Panc1 (cell line): Measurements from ENCODE around the gene LITAF. TPM values are rescaled to one million over a fixed set of nuclear protein-coding genes. Genes with fewer than 3 reads are reported as not detected.

ENCODE experiments used
- ATAC-seq: fragments of 200-7000 bp; cut with Tn5 transposase; 2 replicates; pipeline ENCODE4 v1.9.1; 2020; ENCODE audit warnings: mild to moderate bottlenecking, moderate library complexity
- BruUV-seq: library from RNA; stranded (reverse); fragments of 400-500 nt; replicated peaks from 2 replicates; lab custom pipeline; 2021; lab: Mats Ljungman, UMichigan
- CTCF ChIA-PET: fragments of 300-600 bp; sonication (Branson Sonifier 250); formaldehyde crosslinking; loops from one replicate; lab custom pipeline; 2022; ENCODE audit warnings: antibody characterized with exemption; lab: Charles Lee
- POLR2A ChIA-PET: fragments of 300-600 bp; sonication (Branson Sonifier 250); formaldehyde crosslinking; loops from one replicate; lab custom pipeline; 2022; ENCODE audit warnings: antibody characterized with exemption; lab: Charles Lee
- DNase-seq: peaks from one replicate; pipeline ENCODE4 v3.0.0-alpha.2; 2010; ENCODE audit warnings: low read depth, low spot score
- H3K27ac ChIP-seq: 2 replicates; pipeline ENCODE4 v1.5.1; 2011; ENCODE audit warnings: mild to moderate bottlenecking, low read length, inconsistent platforms
- H3K27me3 ChIP-seq: fragments of 200-500 bp; sonication (Bioruptor generic); 2 replicates; pipeline ENCODE4 v1.6.0; 2014; ENCODE audit warnings: low read length, inconsistent platforms; ENCODE audit not compliant: control insufficient read depth, insufficient read depth
- H3K36me3 ChIP-seq: fragments of 200-500 bp; sonication (Bioruptor generic); 2 replicates; pipeline ENCODE4 v1.5.1; 2014; ENCODE audit warnings: inconsistent platforms, mild to moderate bottlenecking, low read length, moderate library complexity; ENCODE audit not compliant: control insufficient read depth, insufficient read depth
- H3K4me1 ChIP-seq: 2 replicates; pipeline ENCODE4 v1.5.1; 2011; ENCODE audit warnings: inconsistent platforms, mild to moderate bottlenecking, low read length, moderate library complexity; ENCODE audit not compliant: control insufficient read depth, insufficient read depth
- H3K4me3 ChIP-seq, 2 experiments: 2 replicates each; pipeline ENCODE4 v1.5.1; 2011 to 2012; ENCODE audit warnings: low read depth in 2 of 2, low read length in 2 of 2, mild to moderate bottlenecking in 2 of 2, inconsistent platforms in 1 of 2, moderate library complexity in 1 of 2
- H3K9me3 ChIP-seq: fragments of 200-500 bp; sonication (Bioruptor generic); 2 replicates; pipeline ENCODE4 v1.5.1; 2014; ENCODE audit warnings: low read depth, mild to moderate bottlenecking, inconsistent platforms, low read length, moderate library complexity; ENCODE audit not compliant: control insufficient read depth, insufficient read depth
- POLR2AphosphoS5 ChIP-seq: IDR thresholded peaks from 2 replicates; pipeline ENCODE4 v1.6.1; 2012; ENCODE audit warnings: mild to moderate bottlenecking, low read depth, low read length, moderate library complexity
- SIN3A ChIP-seq: IDR thresholded peaks from 2 replicates; pipeline ENCODE4 v1.6.1; 2012; ENCODE audit warnings: low read depth, mild to moderate bottlenecking, low read length, moderate library complexity, borderline replicate concordance; ENCODE audit not compliant: insufficient read depth
- TCF7L2 ChIP-seq: IDR thresholded peaks from 2 replicates; pipeline ENCODE4 v1.6.1; 2011; ENCODE audit warnings: mild to moderate bottlenecking, low read depth, low read length, inconsistent platforms
- in situ Hi-C: cut with HindIII; loops from 2 replicates; pipeline ENCODE4 v1.10.0; 2016; ENCODE audit warnings: low sequenced_read_pairs, low pct_unique_long_range_greater_than_20kb
- intact Hi-C: fragments of 100-400 bp; cut with micrococcal nuclease; formaldehyde crosslinking; loops from one replicate; pipeline ENCODE4 v1.10.0; 2022; ENCODE audit not compliant: unreplicated experiment
- total RNA-seq: library from RNA; stranded (reverse); gene quantifications from one replicate; pipeline ENCODE4 v1.2.1, GENCODE V29; 2021; ENCODE audit not compliant: unreplicated experiment
- TF ChIP-seq, protein P1 (sequence below): fragments of 450-650 bp; IDR thresholded peaks from 2 replicates; pipeline ENCODE4 v1.5.1; 2017; ENCODE audit warnings: mild to moderate bottlenecking
- TF ChIP-seq, protein P2 (sequence below), 2 experiments: IDR thresholded peaks; 2 replicates each; pipeline ENCODE4 v1.6.1; 2011 to 2012; ENCODE audit warnings: low read depth in 2 of 2, control low read depth in 1 of 2, low read length in 1 of 2, mild to moderate bottlenecking in 1 of 2, moderate library complexity in 1 of 2; ENCODE audit not compliant: insufficient read depth in 1 of 2

LITAF gene
- total RNA-seq, 1 experiment from 2014 or later = 85.2 TPM

DNA sequence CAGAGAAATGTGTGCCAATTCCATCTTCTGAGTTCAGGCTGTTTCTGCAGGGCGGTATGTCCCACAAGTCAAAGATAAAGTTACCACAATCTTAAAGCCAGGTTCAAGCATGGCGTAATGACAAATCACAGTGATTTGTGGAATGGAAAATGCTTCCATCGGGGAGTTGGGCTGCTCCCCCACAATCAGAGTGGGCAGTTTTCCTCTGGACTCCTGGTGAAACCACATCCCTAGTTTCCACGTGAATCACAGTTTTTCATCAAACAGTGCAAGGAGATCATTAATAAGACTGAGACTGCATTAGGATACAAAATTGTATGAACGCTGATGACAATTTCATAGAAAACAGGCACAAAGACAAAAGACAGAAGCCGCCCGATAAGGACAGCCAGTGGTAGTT, 3.6 kb downstream of the LITAF start:
- no TSS peak for BruUV-seq
- Histone ChIP-seq H3K36me3 (no peaks in the 10 kb centered on the region), H3K4me1 (peaks cover 33% of the 10 kb centered on the region), H3K4me3 (no peak overlapping the region), H3K27ac (peak overlapping the region; percentile 4; the same call in 1 of the 2 replicates), H3K27me3 (no peaks in the 10 kb centered on the region), H3K9me3 (no peaks in the 10 kb centered on the region)
- TF ChIP-seq, protein P1, sequence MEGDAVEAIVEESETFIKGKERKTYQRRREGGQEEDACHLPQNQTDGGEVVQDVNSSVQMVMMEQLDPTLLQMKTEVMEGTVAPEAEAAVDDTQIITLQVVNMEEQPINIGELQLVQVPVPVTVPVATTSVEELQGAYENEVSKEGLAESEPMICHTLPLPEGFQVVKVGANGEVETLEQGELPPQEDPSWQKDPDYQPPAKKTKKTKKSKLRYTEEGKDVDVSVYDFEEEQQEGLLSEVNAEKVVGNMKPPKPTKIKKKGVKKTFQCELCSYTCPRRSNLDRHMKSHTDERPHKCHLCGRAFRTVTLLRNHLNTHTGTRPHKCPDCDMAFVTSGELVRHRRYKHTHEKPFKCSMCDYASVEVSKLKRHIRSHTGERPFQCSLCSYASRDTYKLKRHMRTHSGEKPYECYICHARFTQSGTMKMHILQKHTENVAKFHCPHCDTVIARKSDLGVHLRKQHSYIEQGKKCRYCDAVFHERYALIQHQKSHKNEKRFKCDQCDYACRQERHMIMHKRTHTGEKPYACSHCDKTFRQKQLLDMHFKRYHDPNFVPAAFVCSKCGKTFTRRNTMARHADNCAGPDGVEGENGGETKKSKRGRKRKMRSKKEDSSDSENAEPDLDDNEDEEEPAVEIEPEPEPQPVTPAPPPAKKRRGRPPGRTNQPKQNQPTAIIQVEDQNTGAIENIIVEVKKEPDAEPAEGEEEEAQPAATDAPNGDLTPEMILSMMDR = no peak
- TF ChIP-seq SIN3A (no peak), POLR2AphosphoS5 (no peak), TCF7L2 (no peak)
- TF ChIP-seq, protein P2, sequence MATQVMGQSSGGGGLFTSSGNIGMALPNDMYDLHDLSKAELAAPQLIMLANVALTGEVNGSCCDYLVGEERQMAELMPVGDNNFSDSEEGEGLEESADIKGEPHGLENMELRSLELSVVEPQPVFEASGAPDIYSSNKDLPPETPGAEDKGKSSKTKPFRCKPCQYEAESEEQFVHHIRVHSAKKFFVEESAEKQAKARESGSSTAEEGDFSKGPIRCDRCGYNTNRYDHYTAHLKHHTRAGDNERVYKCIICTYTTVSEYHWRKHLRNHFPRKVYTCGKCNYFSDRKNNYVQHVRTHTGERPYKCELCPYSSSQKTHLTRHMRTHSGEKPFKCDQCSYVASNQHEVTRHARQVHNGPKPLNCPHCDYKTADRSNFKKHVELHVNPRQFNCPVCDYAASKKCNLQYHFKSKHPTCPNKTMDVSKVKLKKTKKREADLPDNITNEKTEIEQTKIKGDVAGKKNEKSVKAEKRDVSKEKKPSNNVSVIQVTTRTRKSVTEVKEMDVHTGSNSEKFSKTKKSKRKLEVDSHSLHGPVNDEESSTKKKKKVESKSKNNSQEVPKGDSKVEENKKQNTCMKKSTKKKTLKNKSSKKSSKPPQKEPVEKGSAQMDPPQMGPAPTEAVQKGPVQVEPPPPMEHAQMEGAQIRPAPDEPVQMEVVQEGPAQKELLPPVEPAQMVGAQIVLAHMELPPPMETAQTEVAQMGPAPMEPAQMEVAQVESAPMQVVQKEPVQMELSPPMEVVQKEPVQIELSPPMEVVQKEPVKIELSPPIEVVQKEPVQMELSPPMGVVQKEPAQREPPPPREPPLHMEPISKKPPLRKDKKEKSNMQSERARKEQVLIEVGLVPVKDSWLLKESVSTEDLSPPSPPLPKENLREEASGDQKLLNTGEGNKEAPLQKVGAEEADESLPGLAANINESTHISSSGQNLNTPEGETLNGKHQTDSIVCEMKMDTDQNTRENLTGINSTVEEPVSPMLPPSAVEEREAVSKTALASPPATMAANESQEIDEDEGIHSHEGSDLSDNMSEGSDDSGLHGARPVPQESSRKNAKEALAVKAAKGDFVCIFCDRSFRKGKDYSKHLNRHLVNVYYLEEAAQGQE (IDR thresholded peaks at IDR 0.05; ENCODE audit: insufficient read depth in 1 of 2, low read depth in 2 of 2, low read length in 1 of 2) = no peak
- DNase-seq (no peak), ATAC-seq (no peak)
- CTCF ChIA-PET = interaction anchor here (0.7 kb wide), 1 partner anchor 436 kb away, joined by 3 read pairs; no protein-coding TSS in a partner anchor
- POLR2A ChIA-PET = no interaction called here
- intact Hi-C loops = no loop called here
- in situ Hi-C loops = no loop called here

DNA sequence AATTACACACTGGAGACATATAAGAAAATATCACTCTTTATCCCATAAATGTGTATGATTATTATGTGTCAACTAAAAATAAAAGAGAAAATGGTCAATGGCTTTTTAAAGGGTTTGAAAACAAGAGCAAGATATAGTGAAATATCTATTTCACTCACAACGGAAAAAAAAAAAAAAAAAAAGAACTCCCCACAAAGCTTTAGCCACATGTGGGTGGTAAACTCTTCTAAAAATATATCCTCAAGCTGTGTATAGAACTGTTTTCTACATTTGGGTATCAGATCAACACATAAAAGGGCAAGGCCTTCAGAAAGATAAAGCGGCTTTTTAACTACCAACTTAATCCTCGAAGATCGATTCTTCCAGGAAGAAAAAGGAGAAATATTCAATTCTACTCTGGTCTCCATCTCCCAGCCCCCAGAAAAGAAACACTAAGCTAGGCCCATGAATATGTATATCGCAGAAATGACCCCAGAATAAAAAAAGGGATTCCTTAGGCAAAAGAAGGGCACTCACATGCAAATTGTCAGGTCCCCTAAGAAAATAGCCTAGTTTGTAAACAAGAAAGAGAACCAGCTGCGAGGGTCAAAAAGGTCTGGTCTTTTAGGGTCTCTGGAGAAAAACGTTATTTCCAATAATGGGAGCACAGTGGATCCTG, 4.4 kb downstream of the LITAF start:
- no peak for ATAC-seq
- Histone ChIP-seq H3K4me3 (no peak overlapping the region), H3K27ac (peak overlapping the region; percentile 36; the same call in 1 of the 2 replicates), H3K36me3 (no peaks in the 10 kb centered on the region), H3K9me3 (no peaks in the 10 kb centered on the region), H3K27me3 (no peaks in the 10 kb centered on the region), H3K4me1 (peaks cover 29% of the 10 kb centered on the region)
- no TSS peak for BruUV-seq
- POLR2A ChIA-PET = no interaction called here
- no peak for TF ChIP-seq SIN3A
- TF ChIP-seq, protein P1 = no peak
- TF ChIP-seq, protein P2 (IDR thresholded peaks at IDR 0.05; ENCODE audit: insufficient read depth in 1 of 2, low read depth in 2 of 2, low read length in 1 of 2) = no peak
- TF ChIP-seq TCF7L2 = no peak
- no peak for TF ChIP-seq POLR2AphosphoS5
- no peak for DNase-seq
- CTCF ChIA-PET = interaction anchor here (0.7 kb wide), 1 partner anchor 437 kb away, joined by 3 read pairs; no protein-coding TSS in a partner anchor
- intact Hi-C loops (no loop called here), in situ Hi-C loops (no loop called here)
